Measurements from ENCODE around the gene SHD.
"Not testable (repeated sequence)": the region's sequence is repeated elsewhere in the genome, so short reads cannot be mapped to it uniquely, and the experiment has no call there.

DNA sequence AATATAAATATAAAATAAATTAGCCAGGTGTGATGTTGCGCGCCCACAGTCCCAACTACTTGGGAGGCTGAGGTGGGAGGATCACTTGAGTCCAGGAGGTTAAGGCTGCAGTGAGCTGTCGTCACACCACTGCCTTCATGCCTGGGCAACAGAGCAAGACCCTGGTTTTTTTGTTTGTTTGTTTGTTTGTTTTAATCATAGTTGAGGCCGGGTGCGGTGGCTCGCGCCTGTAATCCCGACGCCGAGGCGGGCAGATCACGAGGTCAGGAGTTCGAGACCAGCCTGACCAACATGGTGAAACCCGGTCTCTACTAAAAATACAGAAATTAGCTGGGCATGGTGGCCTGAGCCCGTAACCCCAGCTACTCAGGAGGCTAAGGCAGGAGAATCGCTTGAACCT is 41.6 kb upstream of the SHD start:
- TF ChIP-seq, protein P1, sequence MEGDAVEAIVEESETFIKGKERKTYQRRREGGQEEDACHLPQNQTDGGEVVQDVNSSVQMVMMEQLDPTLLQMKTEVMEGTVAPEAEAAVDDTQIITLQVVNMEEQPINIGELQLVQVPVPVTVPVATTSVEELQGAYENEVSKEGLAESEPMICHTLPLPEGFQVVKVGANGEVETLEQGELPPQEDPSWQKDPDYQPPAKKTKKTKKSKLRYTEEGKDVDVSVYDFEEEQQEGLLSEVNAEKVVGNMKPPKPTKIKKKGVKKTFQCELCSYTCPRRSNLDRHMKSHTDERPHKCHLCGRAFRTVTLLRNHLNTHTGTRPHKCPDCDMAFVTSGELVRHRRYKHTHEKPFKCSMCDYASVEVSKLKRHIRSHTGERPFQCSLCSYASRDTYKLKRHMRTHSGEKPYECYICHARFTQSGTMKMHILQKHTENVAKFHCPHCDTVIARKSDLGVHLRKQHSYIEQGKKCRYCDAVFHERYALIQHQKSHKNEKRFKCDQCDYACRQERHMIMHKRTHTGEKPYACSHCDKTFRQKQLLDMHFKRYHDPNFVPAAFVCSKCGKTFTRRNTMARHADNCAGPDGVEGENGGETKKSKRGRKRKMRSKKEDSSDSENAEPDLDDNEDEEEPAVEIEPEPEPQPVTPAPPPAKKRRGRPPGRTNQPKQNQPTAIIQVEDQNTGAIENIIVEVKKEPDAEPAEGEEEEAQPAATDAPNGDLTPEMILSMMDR (IDR thresholded peaks at IDR 0.05) = not testable (repeated sequence)
- not testable (repeated sequence) for TF ChIP-seq POLR2A (IDR thresholded peaks at IDR 0.05)
